Eye (tissue), 1 donor: ENCODE measurements around the gene TRIM68.

ENCODE experiments used
- DNase-seq: peaks from one replicate; pipeline ENCODE4 v3.0.0-alpha.2; 2015

The TRIM68 gene, protein sequence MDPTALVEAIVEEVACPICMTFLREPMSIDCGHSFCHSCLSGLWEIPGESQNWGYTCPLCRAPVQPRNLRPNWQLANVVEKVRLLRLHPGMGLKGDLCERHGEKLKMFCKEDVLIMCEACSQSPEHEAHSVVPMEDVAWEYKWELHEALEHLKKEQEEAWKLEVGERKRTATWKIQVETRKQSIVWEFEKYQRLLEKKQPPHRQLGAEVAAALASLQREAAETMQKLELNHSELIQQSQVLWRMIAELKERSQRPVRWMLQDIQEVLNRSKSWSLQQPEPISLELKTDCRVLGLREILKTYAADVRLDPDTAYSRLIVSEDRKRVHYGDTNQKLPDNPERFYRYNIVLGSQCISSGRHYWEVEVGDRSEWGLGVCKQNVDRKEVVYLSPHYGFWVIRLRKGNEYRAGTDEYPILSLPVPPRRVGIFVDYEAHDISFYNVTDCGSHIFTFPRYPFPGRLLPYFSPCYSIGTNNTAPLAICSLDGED

DNA sequence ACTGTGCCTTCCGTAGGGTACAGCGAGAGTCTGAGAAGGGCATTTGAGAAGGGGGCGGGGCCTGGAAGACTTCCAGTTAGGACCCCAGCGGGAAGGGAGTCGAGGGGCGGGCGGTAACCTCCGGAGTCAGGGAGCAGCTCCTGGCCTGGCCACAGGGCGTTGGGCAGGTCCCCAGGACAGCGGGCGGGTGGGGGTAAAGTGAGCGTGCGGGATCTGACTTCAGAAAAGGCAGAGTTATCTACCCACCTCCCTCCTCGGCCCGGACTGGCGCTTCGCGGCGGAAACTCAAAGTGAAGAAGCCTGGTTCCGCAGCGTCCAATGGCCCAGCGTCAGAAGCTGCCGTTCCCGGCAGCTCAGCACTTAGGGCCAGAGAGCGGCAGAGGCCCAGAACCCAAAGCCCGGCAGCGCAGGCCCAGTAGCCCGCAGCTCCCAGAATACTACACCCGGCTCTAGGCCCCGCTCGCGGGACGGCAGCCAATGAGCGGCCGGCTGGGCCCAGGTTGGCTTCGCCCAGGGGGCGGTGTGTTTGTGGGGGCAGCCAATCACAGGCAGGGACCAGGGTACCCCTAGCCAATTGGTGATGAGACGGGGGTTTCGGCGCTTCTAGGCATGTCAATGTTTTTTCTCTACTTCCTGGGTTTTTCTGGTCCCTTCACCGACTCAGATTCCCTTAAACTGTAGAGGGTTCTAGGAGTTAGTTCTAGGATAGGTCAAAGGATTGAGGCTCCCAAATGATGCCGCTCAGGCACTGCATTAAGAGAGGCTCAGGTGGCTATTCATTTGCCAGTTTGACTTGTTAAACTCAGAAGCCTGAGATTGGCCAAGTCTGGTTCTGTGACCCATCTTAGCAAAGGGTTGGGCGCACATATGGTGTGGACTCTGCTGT, at the start of gene TRIM68:
TSS of gene TRIM68 (minus strand) at position 451 of the 886 bp plus-strand sequence. CDS start 2,727 bp downstream, outside the sequence.
- peak; percentile 97 for DNase-seq

DNA sequence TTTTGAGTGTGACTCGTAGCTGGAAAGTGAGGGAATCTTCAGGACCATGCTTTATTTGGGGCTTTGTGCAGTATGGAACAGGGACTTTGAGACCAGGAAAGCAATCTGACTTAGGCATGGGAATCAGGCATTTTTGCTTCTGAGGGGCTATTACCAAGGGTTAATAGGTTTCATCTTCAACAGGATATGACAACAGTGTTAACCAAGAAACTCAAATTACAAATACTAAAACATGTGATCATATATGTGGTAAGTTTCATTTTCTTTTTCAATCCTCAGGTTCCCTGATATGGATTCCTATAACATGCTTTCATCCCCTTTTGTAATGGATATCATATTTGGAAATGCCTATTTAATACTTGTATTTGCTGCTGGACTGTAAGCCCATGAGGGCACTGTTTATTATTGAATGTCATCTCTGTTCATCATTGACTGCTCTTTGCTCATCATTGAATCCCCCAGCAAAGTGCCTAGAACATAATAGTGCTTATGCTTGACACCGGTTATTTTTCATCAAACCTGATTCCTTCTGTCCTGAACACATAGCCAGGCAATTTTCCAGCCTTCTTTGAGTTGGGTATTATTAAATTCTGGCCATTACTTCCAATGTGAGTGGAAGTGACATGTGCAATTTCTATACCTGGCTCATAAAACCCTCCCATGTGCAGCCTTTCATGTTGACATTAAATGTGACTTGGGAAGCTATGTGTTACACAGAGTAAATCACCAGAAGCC, 46.8 kb upstream of the TRIM68 start:
- DNase-seq = no peak

DNA sequence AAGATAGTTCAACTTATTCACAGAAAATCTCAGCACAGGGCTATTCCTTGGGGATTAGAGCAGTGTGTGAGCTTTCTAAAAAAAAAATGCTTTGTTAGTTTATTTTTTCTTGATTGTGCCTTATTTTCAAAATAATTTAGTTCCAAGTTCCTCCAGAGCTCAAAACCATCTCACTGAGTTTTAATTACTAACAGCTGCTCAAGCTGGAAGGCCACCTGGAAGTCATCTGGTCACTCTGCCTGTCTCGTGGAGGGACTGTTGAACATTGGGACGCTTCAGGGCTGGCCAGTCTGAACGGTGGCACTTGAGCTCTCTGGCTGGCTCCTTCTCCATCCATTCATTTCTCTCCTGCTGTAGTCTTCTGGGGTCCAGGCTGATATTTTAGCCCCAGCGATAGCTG, 39.7 kb upstream of the TRIM68 start:
- DNase-seq = no peak

DNA sequence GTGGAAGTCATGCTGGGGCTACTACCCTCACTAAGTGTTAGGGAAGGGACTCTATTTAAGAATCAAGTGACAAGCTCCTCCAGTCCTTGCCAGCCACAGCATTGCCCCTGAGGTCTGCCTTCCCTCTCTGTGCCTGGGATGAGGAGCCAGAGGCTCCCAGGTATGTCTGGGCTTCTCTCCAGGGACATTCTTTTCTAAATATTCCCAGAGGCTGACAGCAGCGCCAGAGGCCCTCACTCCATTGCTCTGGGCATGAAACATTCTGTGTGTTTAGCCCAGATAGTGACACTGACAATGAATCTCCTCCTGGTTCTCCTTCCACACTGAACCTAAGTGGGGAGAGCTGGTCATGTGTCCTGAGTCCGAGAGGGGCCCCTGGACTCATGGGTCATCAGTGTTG, 37.9 kb upstream of the TRIM68 start:
- DNase-seq = no peak

DNA sequence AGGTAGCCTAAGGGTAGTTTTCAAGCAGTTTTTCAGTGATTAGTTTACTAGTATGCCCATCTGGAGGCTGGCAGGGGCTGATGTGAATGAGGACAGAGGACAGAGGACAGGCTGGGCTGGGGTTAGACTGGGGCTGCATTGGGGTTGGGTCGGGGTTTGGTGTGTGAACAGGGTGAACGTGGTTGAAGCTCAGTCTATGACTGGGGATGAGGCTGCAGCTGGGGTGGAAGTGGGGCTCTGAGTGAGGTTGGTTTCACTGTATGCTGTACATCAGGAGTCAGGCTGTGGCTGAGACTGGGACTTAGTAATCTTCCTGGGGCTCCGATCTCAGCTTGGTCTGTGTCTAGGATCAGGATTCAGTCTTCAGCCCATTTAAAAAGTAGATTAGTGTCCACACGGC, 36.2 kb upstream of the TRIM68 start:
- no peak for DNase-seq

DNA sequence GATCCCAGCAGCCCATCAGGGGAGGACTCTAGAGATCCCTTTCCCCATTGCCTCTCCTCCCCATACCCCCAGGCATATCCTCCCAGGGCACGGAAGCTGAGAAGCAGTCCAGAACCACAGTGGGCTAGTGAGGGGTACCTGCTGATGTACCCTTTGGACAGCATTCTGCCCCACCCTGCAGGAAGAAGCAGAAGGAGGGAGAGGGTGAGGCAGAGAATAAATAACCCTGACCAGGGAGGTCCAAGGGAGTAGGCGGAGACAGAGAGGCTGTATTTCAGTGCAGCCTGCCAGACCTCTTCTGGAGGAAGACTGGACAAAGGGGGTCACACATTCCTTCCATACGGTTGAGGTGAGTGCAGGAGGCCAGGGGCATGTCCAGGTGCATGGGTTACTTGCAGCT, 35.7 kb upstream of the TRIM68 start, which contains the start of gene OR51E1:
TSS of gene OR51E1 (plus strand) at position 301 of the 400 bp plus-strand sequence. CDS start 8,545 bp downstream, outside the sequence.
- no peak for DNase-seq

DNA sequence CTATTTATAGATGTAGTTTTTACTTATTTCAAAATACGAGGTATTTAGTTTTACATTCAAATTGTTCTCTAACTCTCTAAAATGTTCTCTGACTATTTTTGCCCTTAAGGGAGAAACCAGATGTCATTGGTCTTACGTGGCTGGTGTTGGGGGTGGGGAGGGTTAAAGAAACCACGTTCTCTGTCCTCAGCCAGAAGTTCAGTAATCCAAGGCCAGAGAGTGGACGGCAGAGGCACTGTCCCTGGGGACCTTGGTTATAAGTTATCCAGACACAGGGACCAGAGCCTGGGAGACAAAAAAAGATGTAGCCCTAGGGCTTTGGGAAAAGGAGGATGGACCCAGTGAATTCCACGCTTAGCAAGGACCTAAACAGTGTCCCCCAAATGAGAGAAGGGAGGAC, 35.0 kb upstream of the TRIM68 start:
- no peak for DNase-seq

DNA sequence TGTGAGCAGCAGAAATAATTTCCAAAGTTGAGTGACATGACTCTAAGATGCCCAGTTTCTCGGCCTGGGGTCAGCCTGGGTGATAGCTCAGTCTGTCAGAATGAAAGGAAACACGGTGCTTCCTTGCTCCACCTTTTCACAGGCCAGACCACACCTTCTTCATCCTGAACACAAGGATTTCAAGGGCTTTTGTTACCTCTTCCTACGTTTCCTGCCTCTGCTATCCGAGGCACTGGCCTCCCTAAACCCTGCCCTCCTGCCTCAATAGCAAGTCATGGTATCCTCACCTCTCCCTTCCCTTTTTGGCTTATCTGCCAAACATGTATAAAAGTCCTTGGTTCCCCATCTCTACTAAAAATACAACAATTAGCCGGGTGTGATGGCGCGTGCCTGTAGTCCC, 34.0 kb upstream of the TRIM68 start:
- DNase-seq = no peak

DNA sequence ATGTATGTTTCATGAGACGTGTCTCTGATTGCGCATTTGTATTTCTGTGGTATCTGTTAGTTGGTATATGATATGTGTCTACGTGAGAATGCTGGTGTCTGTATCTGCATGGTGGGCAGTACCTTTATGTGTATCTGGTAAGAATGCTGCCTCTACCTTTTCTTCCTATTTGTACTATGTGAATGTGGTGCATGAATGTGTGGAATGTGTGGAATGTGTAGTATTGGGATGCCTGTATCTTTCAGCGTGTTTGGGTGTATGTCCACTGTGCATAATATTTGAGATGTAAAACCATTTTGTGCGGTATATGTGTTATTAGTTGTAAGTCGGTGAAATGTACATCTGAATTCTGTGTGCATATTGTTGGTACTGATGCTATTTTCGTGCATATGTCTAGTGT, 33.5 kb upstream of the TRIM68 start:
- no peak for DNase-seq

DNA sequence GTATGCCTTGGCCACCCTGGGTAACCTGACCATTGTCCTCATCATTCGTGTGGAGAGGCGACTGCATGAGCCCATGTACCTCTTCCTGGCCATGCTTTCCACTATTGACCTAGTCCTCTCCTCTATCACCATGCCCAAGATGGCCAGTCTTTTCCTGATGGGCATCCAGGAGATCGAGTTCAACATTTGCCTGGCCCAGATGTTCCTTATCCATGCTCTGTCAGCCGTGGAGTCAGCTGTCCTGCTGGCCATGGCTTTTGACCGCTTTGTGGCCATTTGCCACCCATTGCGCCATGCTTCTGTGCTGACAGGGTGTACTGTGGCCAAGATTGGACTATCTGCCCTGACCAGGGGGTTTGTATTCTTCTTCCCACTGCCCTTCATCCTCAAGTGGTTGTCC, 31.9 kb upstream of the TRIM68 start:
- no peak for DNase-seq

DNA sequence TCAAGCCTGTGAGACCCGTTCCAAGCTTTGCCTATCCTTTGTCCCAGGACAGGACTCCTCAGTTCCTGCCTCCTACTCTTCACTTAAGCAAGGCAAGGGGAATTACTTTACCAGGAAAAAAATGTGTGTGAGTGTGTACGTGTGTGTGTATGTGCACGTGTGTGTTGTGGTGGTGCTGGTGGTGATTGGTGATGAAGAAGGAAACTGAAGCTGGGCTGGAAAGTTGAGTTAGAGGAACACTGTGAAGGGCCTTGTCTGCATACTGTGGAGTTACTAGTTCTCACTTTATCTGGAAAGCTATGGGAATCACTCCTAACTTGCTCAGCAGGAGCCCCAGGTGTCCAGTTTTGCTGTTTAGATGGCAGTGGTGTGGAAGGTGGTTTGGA, 29.6 kb upstream of the TRIM68 start:
- no peak for DNase-seq

DNA sequence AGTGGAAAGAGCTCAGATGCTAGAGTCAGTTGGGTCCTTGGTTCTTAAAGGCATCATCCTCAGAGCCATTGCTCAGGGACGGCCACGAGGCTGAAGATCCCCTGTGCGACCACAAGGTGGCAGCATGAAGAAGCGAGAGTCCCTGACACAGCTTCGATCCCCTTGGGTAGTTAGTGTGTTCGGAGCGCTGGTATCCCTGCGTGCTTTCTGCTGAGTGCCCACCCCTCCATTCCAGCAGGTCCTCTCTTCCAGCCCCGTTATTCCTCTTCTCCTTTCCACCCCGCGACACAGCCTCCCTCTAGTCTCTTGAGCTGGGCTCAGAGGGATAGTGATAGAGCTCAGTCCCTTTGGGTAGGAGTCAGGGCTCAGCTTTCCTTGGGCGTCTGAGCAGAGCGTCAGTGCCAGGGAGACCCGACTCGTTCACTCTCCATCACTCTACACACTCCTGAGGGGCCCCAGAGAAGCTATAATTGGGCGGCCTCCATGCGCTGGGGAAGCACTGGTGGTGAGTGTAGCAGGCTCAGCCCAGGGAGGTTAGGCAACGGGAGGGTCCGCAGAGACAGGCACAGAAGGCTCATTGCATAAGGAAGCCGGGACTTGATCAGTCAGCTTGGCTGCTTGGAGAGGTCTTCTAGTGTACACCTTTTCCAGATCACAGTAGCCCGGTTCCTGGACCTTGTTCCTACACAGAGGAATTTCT, 29.1 kb upstream of the TRIM68 start, which contains the start of gene OR51D1:
TSS of gene OR51D1 (plus strand) at position 516 of the 700 bp plus-strand sequence. CDS start 2,314 bp downstream, outside the sequence.
- peak; percentile 90 for DNase-seq

DNA sequence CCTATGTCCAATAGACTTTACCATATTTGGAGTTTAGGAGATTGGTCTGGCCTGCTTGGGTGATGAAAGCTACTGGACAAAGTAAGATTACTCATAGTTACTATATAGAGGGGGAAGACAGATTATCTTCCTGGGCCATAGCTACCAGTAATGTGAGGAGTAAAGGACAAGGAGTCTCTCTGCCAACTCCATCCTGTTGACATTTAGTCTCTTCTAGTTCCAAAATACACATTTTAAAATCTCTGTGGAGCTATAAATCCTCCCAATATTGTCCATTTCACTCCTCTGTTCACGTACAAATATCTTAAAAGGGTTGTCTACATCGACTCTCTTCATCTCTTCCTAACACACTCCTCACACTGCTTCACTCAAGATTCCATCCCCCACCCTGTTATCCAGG, 28.1 kb upstream of the TRIM68 start:
- DNase-seq = no peak

DNA sequence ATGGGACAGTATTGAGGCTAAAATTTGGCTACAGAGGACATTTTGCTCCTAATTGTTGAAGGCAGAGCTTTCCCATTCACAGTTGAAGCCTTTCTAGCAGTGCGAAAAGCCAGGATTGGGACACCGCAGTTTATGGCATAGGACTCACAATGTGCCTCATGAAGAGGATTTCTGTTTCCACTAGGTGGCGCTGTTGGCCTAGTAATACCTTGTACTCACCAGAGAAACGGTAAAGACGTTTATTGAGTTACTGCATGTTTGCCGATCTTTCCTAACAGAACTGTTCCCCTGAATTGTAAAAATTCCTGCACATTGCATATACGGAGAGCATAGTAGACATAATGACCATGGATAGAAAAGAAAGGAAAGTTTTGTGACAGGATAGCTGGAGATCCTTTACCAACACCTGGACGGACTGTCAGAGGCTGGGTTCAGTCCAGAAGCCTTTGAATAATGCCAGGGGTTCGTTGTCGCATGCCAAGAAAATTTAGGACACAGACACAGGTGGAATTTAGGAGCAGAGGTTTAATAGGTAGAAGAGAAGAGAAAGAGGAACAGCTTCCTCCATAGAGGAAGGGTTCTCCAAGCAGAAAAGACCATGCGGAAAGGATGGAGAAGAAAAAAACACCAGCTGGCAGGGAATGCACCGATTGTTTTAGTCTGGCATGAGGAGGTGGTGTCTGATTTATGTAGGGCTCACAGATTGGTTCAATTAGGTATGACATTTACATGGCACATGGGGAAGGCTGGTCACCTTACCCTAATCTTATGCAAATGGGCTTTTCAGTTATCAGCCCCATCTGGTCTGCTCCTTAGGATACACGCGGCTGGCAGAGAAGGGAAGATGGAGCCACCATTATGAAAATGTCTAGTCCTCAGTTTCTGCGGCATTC, 18.4 kb upstream of the TRIM68 start:
- DNase-seq = peak; percentile 90

DNA sequence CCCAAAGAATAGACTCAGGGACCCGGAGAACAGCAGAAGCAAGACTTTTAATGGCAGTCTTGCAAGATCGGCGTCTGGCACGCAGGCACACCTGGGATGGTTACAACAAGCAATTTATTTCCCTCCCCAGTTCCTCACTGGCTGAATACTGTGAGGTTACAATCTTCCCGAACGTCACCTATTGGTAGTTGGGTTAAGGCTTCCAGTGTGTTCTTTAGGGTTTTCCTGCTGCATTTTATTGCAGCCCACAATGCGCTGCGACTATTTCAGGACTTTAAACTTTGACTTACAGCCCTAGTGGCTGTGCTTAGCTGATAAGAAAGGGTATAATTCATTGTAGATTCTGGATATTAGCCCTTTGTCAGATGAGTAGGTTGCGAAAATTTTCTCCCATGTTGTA, 11.5 kb upstream of the TRIM68 start:
- no peak for DNase-seq

DNA sequence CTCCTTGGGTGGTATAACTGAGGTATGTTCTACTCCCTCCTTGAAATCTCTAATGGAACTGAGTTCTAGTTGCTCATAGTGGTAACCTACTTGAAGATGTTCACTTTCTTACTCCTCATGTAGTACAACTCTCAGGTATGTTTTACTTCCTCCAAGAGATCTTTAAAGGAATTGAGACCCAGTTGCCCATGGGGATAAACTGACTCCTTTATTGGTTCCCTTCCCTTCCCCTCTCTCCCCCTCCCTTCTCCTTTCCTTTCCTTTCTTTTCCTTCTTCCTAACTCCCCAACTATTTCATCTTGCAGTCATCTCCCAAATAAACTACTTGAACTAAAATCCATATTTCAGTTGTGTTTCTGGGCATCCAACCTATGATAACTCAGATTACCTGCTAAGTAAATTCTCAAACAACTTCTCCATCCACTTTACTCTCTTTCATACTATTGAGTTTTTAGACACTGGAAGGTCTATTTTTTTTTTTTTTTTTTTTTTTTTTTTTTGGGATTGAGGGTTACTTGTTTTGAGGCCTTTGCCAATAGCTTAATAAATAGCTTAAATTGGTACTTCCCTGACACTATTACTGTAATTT, 7.9 kb upstream of the TRIM68 start:
- DNase-seq = no peak

DNA sequence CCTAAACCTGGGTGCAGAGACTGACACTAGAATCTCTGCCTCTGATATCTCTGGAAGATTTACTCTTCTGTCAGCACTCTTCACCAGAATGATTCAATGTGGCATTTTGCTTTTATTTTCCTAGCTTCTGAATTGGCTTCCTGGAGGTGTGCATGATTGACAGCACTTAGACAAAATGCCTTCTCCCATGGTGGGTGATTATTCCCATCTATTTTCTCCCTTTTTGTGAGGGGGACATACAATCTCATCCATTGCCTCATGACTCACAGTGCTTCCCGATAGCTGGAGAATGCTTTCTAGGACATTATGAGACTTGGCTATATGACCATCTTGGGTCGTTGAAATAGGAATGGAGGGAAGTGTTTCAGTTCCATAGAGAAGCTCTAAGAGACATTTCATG, 4.0 kb upstream of the TRIM68 start:
- no peak for DNase-seq

DNA sequence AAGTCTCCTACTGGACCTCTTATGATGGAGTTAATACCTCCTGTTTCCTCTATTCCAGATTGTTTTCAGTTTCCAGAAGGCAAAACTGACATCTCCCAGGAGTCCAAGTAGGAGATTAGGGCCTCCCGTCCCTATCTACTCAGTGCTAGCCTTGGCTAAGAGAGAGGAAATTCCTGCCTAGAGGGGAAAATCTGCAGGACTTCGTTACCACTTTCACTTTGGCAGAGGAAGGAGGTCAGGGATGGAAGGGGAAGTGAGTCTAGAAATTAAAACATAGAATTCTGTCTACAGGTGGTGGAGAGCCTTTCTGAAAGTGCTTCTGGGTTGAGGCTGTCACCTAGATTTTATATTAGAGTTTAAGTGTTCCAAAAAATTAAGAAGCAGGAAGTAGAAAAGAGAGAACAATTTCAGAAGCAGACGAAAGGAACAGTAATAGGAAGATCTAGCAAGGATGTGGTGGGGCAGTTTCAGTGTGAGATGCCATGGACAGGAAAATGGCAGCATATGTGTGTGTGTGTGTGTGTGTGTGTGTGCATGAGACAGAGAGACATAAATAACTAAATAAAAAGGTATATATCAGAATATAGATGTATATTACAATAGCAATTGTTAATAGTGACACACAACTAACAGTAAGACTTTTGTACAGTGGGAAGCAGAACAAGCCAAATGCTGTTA, 2.4 kb upstream of the TRIM68 start:
- DNase-seq = no peak

DNA sequence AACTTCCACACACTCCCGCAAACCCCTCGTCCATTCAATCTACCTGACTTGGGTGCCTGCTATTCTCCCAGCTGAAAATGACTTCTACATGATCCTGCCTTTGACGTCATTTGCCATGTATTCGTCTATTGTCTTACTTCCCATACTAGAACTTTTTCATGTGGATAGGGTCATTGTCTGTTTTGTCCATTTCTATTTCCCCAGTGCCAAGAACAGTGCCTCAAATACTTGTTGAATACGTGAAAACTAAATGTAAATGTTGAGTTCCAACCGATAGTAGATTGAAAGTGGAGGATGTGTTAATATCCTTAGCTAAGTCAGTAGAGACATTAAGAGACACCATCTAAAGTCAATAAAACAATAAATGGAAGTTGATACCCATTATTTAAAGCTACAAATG, 935 bp downstream of the TRIM68 start:
- no peak for DNase-seq
